Effector memory CD8-positive, alpha-beta T cell (primary cell): ENCODE data around the gene GRID1.

Source experiments
- ATAC-seq: fragments of 150-1000 bp; cut with Tn5 transposase; replicated peaks from 2 replicates; pipeline ENCODE4 v1.10.0; 2021; ENCODE audit warnings: mild to moderate bottlenecking, moderate library complexity
- DNase-seq, 3 experiments: peaks; one replicate each; pipeline ENCODE4 v3.0.0; 2021
- H3K27ac Mint-ChIP-seq, 2 donors: one replicate each; pipeline ENCODE4 v1.8.0; 2022; ENCODE audit warnings: mild to moderate bottlenecking in 2 of 2, mixed read lengths in 2 of 2, moderate library complexity in 2 of 2
- H3K27me3 Mint-ChIP-seq, 2 donors: one replicate each; pipeline ENCODE4 v1.8.0; 2022; ENCODE audit warnings: mixed read lengths in 2 of 2
- H3K36me3 Mint-ChIP-seq: one replicate; pipeline ENCODE4 v1.8.0; 2022; ENCODE audit warnings: mild to moderate bottlenecking, moderate library complexity, mixed read lengths; ENCODE audit not compliant: insufficient read depth
- H3K4me1 Mint-ChIP-seq, 2 donors: one replicate each; pipeline ENCODE4 v1.8.0; 2022; ENCODE audit warnings: low read depth in 2 of 2, mixed read lengths in 2 of 2
- H3K4me3 Mint-ChIP-seq, 2 donors: one replicate each; pipeline ENCODE4 v1.8.0; 2022; ENCODE audit warnings: mild to moderate bottlenecking in 2 of 2, mixed read lengths in 2 of 2, moderate library complexity in 2 of 2
- H3K9me3 Mint-ChIP-seq, 2 donors: one replicate each; pipeline ENCODE4 v1.8.0; 2022; ENCODE audit warnings: mixed read lengths in 2 of 2

Gene GRID1

DNA sequence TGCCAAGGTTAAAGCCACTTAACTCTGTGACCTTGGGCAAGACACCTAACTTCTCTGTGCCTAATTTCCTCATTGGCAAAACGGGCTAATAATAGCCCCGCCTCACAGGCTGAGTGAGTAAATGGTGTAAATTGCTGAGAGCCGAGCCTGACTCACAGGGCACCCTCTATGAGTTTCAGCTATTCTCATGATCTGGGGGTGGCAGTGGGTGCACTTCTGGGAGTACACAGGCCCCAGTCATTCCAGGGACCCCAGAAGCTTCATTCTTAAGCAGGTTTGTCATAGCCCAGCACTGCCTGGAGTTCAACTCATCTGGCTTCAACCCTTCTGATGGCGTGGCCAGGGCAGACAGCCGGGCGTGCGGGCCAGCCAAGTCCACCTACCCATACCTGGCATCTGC lies 137.2 kb downstream of the GRID1 start:
- H3K4me1 Mint-ChIP-seq, result no peaks in the 10 kb centered on the region
- no peak for DNase-seq
- no peak for ATAC-seq
- H3K36me3 Mint-ChIP-seq, result no peaks in the 10 kb centered on the region
- no peak overlapping the region for H3K27ac Mint-ChIP-seq
- peaks cover 0 to 37% of the 10 kb centered on the region in 2 donors for H3K27me3 Mint-ChIP-seq
- no peak overlapping the region for H3K4me3 Mint-ChIP-seq
- no peaks in the 10 kb centered on the region for H3K9me3 Mint-ChIP-seq

DNA sequence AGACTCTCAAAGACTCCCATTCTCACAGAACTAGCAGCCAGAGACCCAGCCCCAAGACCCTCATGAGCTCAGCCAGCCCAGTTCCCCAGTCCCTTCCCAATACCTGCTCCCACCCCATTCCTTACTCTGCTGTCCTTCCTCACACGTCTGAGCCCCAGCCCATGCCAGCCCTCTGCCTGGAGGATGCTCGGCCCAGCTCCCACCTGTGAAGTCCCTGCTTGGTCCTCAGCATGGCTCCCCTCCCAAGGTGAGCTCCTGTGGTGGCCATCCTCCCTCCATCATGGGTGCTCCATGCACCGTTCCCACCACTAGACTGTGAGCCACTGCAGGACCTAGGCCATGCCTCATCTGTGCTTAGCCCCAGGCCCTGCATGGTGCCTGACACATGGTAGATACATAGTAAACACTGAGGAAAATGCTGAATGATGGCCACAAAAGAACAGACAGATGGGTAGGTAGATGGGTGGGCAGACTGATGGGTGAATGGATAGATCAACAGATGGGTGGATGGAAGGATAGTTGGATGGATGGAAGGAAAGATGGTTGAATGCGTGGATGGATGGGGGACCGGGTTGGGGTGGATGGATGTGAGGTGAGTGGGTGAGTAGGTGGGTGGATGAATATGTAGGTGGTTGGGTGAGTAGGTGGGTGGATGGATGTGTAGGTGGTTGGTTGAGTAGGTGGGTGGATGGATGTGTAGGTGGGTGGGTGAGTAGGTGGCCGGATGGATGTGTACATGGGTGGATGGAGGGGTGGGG lies 138.9 kb downstream of the GRID1 start:
- H3K27me3 Mint-ChIP-seq, result peaks cover 0 to 27% of the 10 kb centered on the region in 2 donors
- DNase-seq, result no peak
- ATAC-seq, result no peak
- H3K4me3 Mint-ChIP-seq, result no peak overlapping the region
- H3K4me1 Mint-ChIP-seq, result no peaks in the 10 kb centered on the region
- H3K27ac Mint-ChIP-seq, result no peak overlapping the region
- H3K36me3 Mint-ChIP-seq, result no peaks in the 10 kb centered on the region
- H3K9me3 Mint-ChIP-seq, result no peaks in the 10 kb centered on the region

DNA sequence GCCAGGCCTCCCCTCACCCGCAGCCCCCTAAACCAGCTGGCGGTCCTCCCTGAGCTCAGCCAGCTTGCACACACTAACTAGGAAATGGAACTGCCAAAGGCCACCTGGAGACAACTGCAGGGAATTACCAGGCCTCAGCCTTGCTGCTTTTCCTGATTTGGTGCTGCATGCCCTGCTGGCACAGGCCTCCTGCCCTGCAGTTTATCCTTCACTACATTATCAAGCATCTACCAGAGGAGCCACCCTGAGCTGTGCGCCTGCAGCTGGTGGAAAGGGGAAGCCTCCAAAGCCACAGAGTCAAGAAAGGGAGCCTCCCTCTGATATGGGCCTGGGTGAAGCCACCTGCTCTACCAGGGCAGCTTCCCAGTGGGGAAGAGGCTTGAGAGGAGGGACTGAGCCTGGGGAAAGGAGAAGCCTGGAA lies 139.8 kb downstream of the GRID1 start:
- Mint-ChIP-seq H3K9me3 (no peaks in the 10 kb centered on the region), H3K4me3 (no peak overlapping the region), H3K27me3 (peaks cover 0 to 27% of the 10 kb centered on the region in 2 donors), H3K36me3 (no peaks in the 10 kb centered on the region), H3K4me1 (no peaks in the 10 kb centered on the region), H3K27ac (no peak overlapping the region)
- DNase-seq, result no peak
- no peak for ATAC-seq

GRCh38 chr10:86226016-86226415 lies 140.6 kb downstream of the GRID1 start:
- DNase-seq (no peak), ATAC-seq (no peak)
- no peaks in the 10 kb centered on the region for H3K9me3 Mint-ChIP-seq
- H3K4me3 Mint-ChIP-seq, result no peak overlapping the region
- no peaks in the 10 kb centered on the region for H3K36me3 Mint-ChIP-seq
- no peak overlapping the region for H3K27ac Mint-ChIP-seq
- peaks cover 6 to 35% of the 10 kb centered on the region in 2 donors for H3K27me3 Mint-ChIP-seq
- H3K4me1 Mint-ChIP-seq, result no peaks in the 10 kb centered on the region

- Mint-ChIP-seq H3K4me1 (no peaks in the 10 kb centered on the region), H3K27ac (no peak overlapping the region), H3K27me3 (peaks cover 6 to 37% of the 10 kb centered on the region in 2 donors), H3K4me3 (no peak overlapping the region), H3K9me3 (no peaks in the 10 kb centered on the region), H3K36me3 (no peaks in the 10 kb centered on the region)
- no peak for DNase-seq
- no peak for ATAC-seq
Measured at GRCh38 chr10:86225103-86225782, 141.4 kb downstream of the GRID1 start.

- Mint-ChIP-seq H3K4me1 (no peaks in the 10 kb centered on the region), H3K27ac (no peak overlapping the region), H3K36me3 (no peaks in the 10 kb centered on the region), H3K27me3 (peaks cover 9 to 37% of the 10 kb centered on the region in 2 donors), H3K4me3 (no peak overlapping the region), H3K9me3 (no peaks in the 10 kb centered on the region)
- ATAC-seq (no peak), DNase-seq (no peak)
Measured at GRCh38 chr10:86224354-86225102, 142.1 kb downstream of the GRID1 start.

GRCh38 chr10:86223256-86223655 lies 143.3 kb downstream of the GRID1 start:
- no peak overlapping the region for H3K27ac Mint-ChIP-seq
- ATAC-seq, result no peak
- no peak overlapping the region for H3K4me3 Mint-ChIP-seq
- peaks cover 13 to 45% of the 10 kb centered on the region in 2 donors for H3K27me3 Mint-ChIP-seq
- no peaks in the 10 kb centered on the region for H3K4me1 Mint-ChIP-seq
- DNase-seq, result no peak
- H3K9me3 Mint-ChIP-seq, result no peaks in the 10 kb centered on the region
- H3K36me3 Mint-ChIP-seq, result peaks cover 2% of the 10 kb centered on the region

GRCh38 chr10:86222687-86223086 lies 143.9 kb downstream of the GRID1 start:
- Mint-ChIP-seq H3K27ac (no peak overlapping the region), H3K27me3 (peaks cover 13 to 46% of the 10 kb centered on the region in 2 donors), H3K4me1 (no peaks in the 10 kb centered on the region), H3K36me3 (peaks cover 2% of the 10 kb centered on the region), H3K4me3 (no peak overlapping the region), H3K9me3 (no peaks in the 10 kb centered on the region)
- ATAC-seq (no peak), DNase-seq (no peak)

- H3K27me3 Mint-ChIP-seq, result peaks cover 13 to 46% of the 10 kb centered on the region in 2 donors
- peaks cover 2% of the 10 kb centered on the region for H3K36me3 Mint-ChIP-seq
- no peak overlapping the region for H3K27ac Mint-ChIP-seq
- no peak overlapping the region for H3K4me3 Mint-ChIP-seq
- ATAC-seq, result no peak
- H3K4me1 Mint-ChIP-seq, result no peaks in the 10 kb centered on the region
- DNase-seq, result no peak
- H3K9me3 Mint-ChIP-seq, result no peaks in the 10 kb centered on the region
Measured at GRCh38 chr10:86222336-86222650, 144.3 kb downstream of the GRID1 start.

DNA sequence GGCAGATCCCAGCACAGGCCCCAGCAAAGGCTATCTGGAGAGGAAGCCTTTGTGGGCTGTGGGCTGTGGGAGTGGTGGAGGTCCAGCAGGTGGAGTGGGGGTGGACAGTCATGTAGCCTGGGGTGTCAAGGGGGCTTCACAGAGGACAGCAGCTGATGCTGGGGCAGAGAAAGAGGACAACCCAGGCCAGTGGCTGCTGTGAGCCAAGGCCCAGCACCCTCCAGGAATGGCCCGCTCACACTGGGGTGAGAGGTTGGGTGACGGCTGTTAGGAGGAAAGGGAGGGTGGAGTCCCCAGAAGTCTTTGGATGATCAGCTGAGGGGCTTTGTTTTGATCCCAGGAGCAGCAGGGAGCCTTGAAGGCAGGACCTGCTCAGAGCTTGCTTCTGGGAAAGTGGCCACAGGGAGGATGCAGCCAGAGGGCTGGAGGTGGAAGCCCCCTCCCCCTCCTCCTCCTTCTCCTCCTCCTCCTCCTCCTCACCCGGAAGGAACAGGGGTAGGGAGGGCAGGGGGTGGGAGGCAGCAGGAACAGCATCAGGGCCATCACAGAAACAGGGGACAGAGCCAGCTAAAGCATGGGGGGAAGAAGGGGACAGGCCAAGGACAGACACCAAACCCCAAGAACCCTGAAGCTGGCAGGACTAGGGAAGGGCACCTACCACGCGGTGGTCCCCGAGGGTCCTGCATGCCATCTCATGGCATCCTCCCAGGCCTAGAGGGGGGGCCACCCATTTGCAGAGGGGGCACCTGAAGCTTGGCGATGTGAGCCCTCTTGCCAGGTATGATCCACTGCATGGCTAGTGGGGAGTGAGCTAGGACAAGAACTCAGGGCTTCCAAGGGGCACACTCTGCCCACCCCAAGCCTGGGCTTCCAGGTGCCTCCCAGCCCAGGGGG lies 144.9 kb downstream of the GRID1 start:
- Mint-ChIP-seq H3K27ac (no peak overlapping the region), H3K36me3 (peaks cover 2% of the 10 kb centered on the region), H3K9me3 (no peaks in the 10 kb centered on the region)

GRCh38 chr10:86220626-86221025 lies 146.0 kb downstream of the GRID1 start:
- Mint-ChIP-seq H3K4me1 (no peaks in the 10 kb centered on the region), H3K27ac (no peak overlapping the region), H3K4me3 (no peak overlapping the region), H3K9me3 (no peaks in the 10 kb centered on the region), H3K27me3 (peaks cover 24 to 35% of the 10 kb centered on the region in 2 donors), H3K36me3 (peaks cover 2% of the 10 kb centered on the region)
- no peak for ATAC-seq
- no peak for DNase-seq

More for the DNA sequence above, 144.9 kb downstream of the GRID1 start:
- Mint-ChIP-seq H3K4me1 (no peaks in the 10 kb centered on the region), H3K27me3 (peaks cover 14 to 41% of the 10 kb centered on the region in 2 donors), H3K4me3 (no peak overlapping the region)
- DNase-seq (no peak), ATAC-seq (no peak)

DNA sequence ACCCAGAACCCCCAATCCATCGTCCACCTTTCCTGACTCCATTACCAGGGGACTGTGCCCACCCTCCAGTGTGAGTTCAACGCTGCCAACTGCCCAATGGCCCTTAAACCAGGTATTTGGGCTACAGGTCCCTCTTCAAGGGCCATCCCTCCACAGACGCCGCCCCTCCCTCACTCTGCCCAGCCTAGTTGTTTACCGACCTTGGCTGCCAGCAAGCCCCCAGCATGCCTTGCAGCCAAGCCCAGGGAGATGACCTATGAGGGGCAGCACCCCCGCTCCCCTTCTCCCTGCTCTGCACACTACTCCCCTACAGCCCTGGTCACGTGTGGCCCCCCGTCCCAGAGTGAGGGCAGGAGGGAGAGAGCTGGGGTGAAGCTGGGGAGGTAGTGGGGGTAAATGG lies 147.3 kb downstream of the GRID1 start:
- Mint-ChIP-seq H3K9me3 (no peaks in the 10 kb centered on the region), H3K4me3 (no peak overlapping the region), H3K4me1 (no peaks in the 10 kb centered on the region), H3K27me3 (peaks cover 25 to 27% of the 10 kb centered on the region in 2 donors), H3K36me3 (peaks cover 2% of the 10 kb centered on the region), H3K27ac (no peak overlapping the region)
- ATAC-seq (no peak), DNase-seq (no peak)

GRCh38 chr10:86218842-86219241 lies 147.8 kb downstream of the GRID1 start:
- peaks cover 25 to 27% of the 10 kb centered on the region in 2 donors for H3K27me3 Mint-ChIP-seq
- DNase-seq, result no peak
- H3K36me3 Mint-ChIP-seq, result peaks cover 2% of the 10 kb centered on the region
- ATAC-seq, result no peak
- no peaks in the 10 kb centered on the region for H3K4me1 Mint-ChIP-seq
- H3K27ac Mint-ChIP-seq, result peak overlapping the region in 1 of 2 donors; percentile 36
- H3K4me3 Mint-ChIP-seq, result no peak overlapping the region
- H3K9me3 Mint-ChIP-seq, result no peaks in the 10 kb centered on the region
